ENCODE data around the gene GSTP1. TPM values are rescaled to one million over a fixed set of nuclear protein-coding genes. Genes with fewer than 3 reads are reported as not detected.

Gene GSTP1
- total and polyA plus RNA-seq, 9 of the 15 experiments (the other 6 are each of a cell fraction or from before 2014, with no cell fraction given) = 592 to 2,150 (median 1,204) TPM

- peak; percentile 72; the same call in 1 of the 2 replicates for TF ChIP-seq XRCC5 (IDR thresholded peaks at IDR 0.05; ENCODE audit: low read depth, low read length)
- peak; percentile 48; the same call in 1 of the 2 replicates for TF ChIP-seq JUN (IDR thresholded peaks at IDR 0.05; ENCODE audit: borderline replicate concordance, low read depth, low read length)
- 0 out of 2 replicates have a peak, but pooled peaks have one; percentile 8 for TF ChIP-seq JUN (CRISPR knock-in tag; IDR thresholded peaks at IDR 0.05; ENCODE audit: borderline replicate concordance)
- peak; percentile 20 to 80 for TF ChIP-seq AFF1 (IDR thresholded peaks at IDR 0.05; ENCODE audit: low read depth in 1 of 2, partially characterized antibody in 2 of 2)
- TF ChIP-seq ZNF282 (CRISPR knock-in tag; IDR thresholded peaks at IDR 0.05) = no peak
- TF ChIP-seq RCOR1 (IDR thresholded peaks at IDR 0.05; ENCODE audit: borderline replicate concordance in 1 of 2, low read depth in 2 of 2, low read length in 2 of 2) = peak in 1 of 2 experiments; percentile 46; a peak in 1 of 4 replicates
- TF ChIP-seq TFAP4 (CRISPR knock-in tag; IDR thresholded peaks at IDR 0.05; ENCODE audit: borderline replicate concordance) = peak; percentile 90
- TF ChIP-seq HDAC1 (IDR thresholded peaks at IDR 0.05) = peak in 1 of 2 experiments; percentile 98; a peak in 2 of 4 replicates
- TF ChIP-seq JUND (IDR thresholded peaks at IDR 0.05; ENCODE audit: borderline replicate concordance, low read depth, low read length) = peak; percentile 70; the same call in 1 of the 2 replicates
- TF ChIP-seq JUND (tag; IDR thresholded peaks at IDR 0.05; ENCODE audit: borderline replicate concordance, low read depth, low read length) = no peak; the same call in 2 of the 3 replicates
- TF ChIP-seq NKRF (IDR thresholded peaks at IDR 0.05; ENCODE audit: borderline replicate concordance) = peak; percentile 95
- TF ChIP-seq POLR2G (IDR thresholded peaks at IDR 0.05; ENCODE audit: low read depth, low read length) = peak; percentile 86
- peak; percentile 46; the same call in 1 of the 2 replicates for TF ChIP-seq RUNX1 (IDR thresholded peaks at IDR 0.05; ENCODE audit: low read depth)
- peak; percentile 72 for TF ChIP-seq POLR2B (IDR thresholded peaks at IDR 0.05; ENCODE audit: low read depth, partially characterized antibody)
- TF ChIP-seq NFATC3 (IDR thresholded peaks at IDR 0.05) = no peak
- peak; percentile 100 for TF ChIP-seq CREM (IDR thresholded peaks at IDR 0.05; ENCODE audit: low read depth)
- TF ChIP-seq KDM5B (IDR thresholded peaks at IDR 0.05; ENCODE audit: insufficient replicate concordance, low read depth, low read length) = peak; percentile 47
- TF ChIP-seq FOXA1 (IDR thresholded peaks at IDR 0.05; ENCODE audit: borderline replicate concordance) = no peak
- TF ChIP-seq MAZ (CRISPR knock-in tag; conservative IDR thresholded peaks at IDR 0.05 in 1 of 2, IDR thresholded peaks at IDR 0.05 in 1 of 2) = peak; percentile 83 to 89
These were observed 23.1 kb downstream of the GSTP1 start, which contains the start of gene NDUFV1 (continued) for GRCh38 chr11:67606492-67607295.
